Measurements from ENCODE around the gene SLC39A8.

SLC39A8 gene

DNA sequence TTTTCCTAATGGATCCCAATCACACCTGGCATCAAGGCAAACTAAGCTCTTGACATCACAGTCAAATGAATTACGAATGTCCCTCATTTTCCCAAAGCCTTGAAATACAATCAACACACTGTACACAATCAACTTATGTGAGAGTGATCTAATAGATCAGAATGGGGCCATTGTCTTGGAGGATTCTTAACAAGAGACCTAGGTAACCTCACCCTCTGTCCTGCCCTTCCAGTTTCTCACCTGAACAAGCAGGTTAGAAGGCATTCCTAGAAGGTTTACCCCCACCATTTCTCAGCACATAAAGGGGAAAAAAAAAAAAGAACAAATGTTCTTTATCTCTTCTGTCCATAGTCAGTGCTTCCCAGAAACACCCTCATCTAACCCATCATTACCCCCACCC lies 6.3 kb downstream of the SLC39A8 start:
- no peak for DNase-seq

DNA sequence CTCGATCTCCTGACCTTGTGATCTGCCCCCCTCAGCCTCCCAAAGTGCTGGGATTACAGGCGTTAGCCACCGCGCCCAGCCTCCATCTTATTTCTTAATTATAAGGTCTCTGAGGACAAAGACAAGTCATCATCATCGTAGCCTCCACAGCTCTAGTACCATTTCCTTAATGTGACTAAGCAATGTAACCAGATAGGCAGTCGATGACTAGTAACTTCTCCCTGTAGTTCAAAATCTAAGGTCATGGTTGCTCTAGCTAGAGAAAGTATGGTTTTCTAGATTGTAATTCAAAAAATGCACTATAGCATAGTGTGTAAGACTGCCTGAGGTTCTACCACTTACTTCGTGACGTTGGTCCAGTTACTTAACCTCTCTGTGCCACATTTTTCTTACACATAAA lies 6.9 kb downstream of the SLC39A8 start:
- DNase-seq: no peak

DNA sequence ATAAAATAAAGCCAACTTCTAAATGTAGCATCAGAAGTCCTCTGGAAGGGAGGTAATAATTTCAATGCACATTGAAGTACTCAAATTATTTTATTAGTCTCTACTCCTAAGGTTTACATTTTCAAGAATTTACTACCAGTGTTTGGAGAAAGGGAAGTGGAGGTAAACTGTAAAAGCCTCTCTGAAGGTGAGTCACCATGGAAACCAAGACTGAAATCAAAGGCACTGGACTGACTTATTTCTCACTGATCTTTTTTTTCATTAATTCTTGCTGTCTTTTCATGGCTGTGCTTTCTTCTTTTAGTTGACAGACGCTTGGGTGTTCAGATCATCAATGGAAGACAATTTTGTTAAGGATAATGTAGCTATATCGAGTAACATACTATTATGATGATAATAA lies 9.7 kb downstream of the SLC39A8 start:
- DNase-seq: no peak

DNA sequence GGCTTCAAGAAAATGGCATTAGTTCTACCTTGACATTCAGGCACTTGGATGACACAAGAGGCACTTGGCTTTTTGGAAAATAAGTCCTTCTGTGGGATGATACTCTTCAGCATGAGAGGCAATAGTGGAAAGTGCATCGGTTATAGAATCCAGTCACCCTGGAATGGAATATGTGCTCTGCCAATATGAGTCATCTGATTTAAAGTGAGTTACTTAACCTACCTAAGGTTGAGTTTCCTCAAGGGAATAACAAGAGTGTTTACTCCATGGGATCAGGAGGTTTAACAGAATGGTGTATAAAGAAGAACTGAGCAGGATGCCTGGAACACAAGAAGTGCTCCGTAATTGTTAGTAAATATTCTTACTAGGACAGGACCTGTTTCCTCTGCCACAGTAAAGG lies 10.7 kb downstream of the SLC39A8 start:
- DNase-seq: no peak

DNA sequence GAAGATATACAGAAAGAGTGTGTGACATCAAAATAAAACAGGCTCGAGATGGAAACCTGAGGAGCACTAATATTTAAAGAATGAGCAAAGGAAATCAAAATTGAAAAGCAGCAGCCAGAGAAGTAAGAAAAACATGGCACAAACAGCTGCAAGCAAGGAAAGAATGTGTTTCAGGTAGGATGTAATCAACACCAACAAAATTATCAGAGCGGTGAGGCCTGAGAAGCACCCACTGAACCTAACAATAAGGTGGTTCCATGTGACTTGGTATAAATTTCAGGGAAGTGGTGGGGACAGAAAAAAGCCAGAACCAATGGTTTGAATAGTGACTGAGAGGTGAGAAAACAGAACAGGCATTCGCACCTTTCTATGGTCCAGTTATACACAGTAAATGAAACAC lies 11.5 kb downstream of the SLC39A8 start:
- DNase-seq: no peak

- DNase-seq: no peak
Measured at GRCh38 chr4:102328045-102328444, 17.2 kb downstream of the SLC39A8 start.

DNA sequence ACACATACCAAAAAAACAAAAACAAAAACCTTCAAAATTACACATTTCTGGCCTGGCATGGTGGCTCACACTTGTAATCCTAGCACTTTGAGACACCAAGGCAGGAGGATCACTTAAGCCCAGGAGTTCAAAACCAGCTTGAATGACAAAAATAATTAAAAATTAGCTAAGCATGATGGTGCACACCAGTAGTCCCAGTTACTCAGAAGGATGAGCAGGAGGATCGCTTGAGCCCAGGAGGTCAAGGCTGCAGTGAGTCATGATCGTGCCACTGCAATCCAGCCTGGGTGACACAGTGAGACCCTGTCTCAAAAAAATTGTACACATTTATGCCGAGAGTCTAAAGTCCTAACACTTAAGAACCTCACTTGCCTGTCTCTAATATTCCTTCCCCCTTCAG lies 18.3 kb downstream of the SLC39A8 start:
- DNase-seq: no peak

DNA sequence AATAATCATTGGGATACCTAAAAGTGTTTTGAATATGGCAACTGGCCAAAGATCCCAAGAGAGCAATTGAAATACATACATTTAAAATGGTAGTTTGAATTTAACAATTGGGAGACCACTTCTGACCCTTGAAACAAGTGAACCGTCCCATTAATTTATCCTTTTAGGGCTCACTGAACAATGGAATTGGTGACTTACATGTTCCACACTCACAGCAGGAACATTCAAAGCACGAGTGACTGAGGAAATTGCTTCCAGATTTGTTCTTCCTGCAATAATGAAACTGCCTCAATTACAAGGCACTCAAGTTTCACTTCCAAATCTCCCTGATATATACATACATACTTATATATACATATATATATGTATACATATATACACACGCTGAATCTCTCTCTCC lies 20.6 kb downstream of the SLC39A8 start:
- no peak for DNase-seq

DNA sequence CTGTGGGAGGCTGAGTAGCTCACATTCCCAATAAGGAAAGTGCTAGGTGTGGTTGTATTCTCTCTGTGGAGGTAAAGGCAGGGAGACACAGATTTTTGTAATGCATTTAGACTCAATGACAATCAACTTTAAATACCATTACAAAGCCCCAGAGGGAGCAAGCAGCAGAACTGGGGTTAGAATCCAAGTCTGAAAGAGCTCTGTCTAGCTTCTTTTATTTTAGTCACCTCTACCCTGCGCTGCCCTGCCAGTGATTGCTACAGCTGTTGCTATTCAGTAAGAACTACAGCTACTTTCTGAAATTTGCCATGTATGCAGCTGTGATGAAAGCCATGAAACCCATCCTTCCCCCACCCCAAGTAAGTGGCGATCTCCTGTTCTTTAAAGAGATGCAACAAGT lies 22.5 kb downstream of the SLC39A8 start:
- DNase-seq: no peak

GRCh38 chr4:102321260-102321995 lies 23.9 kb downstream of the SLC39A8 start:
- no peak for DNase-seq

GRCh38 chr4:102319594-102319993 lies 25.7 kb downstream of the SLC39A8 start:
- DNase-seq: no peak

- DNase-seq: no peak
Measured at GRCh38 chr4:102318526-102318925, 26.8 kb downstream of the SLC39A8 start.

DNA sequence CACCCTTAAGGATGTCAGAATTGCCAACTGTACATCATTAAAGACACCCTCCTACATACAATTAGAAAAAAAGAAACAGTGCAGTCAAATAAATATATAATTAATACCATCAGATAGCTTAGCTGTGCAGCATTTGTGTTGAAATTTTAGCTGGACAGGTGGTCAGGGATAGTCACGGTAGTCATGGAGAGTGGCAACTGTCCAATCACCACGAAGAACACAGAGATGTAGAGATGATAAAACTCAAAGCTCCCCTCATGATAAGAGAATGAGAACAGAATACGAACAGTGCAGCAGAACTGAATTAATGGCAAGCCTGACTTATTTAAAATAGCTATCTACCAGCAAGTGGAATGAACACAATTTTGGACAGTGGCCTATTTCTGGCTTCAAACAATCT lies 27.2 kb downstream of the SLC39A8 start:
- no peak for DNase-seq

GRCh38 chr4:102317459-102317858 lies 27.8 kb downstream of the SLC39A8 start:
- no peak for DNase-seq

GRCh38 chr4:102316585-102316984 lies 28.7 kb downstream of the SLC39A8 start:
- no peak for DNase-seq

- no peak for DNase-seq
Measured at GRCh38 chr4:102315532-102315931, 29.8 kb downstream of the SLC39A8 start.

GRCh38 chr4:102312417-102312816 lies 32.9 kb downstream of the SLC39A8 start:
- no peak for DNase-seq

DNA sequence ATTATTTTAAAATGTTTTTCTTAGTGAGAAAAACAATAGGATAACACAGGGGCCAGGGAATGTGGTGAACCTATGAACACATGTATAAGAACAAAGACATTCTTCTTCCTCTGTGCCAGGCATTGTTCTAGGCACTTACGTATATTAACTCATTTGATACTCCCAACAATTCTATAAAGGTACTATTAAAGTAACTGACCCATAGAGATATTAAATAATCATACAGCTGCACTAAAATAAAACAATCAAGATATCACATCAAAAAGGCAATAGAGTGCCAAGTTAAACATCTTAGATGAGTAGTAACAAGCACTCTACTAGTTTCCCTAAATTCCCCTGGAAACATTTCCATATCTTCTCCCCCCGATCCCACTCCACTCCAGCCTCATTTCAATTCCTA lies 33.4 kb downstream of the SLC39A8 start:
- DNase-seq: no peak

DNA sequence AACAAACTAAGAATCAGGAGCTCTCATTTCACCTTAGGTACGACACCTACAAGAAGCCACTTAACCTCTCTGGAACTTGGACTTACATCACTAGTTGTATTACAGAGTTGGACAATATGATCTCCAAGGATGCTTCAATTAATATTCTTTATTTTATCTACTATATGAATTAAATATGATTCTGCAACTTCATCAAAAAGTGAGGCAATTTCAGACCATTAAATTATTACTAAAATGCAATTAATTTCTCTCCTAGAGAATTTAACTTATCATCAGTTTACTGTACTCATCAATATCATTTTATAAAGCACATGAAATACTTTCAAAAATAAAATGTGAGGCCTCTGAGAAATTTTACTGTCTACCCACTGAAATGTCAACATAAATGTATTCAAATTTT lies 33.9 kb downstream of the SLC39A8 start:
- DNase-seq: no peak

DNA sequence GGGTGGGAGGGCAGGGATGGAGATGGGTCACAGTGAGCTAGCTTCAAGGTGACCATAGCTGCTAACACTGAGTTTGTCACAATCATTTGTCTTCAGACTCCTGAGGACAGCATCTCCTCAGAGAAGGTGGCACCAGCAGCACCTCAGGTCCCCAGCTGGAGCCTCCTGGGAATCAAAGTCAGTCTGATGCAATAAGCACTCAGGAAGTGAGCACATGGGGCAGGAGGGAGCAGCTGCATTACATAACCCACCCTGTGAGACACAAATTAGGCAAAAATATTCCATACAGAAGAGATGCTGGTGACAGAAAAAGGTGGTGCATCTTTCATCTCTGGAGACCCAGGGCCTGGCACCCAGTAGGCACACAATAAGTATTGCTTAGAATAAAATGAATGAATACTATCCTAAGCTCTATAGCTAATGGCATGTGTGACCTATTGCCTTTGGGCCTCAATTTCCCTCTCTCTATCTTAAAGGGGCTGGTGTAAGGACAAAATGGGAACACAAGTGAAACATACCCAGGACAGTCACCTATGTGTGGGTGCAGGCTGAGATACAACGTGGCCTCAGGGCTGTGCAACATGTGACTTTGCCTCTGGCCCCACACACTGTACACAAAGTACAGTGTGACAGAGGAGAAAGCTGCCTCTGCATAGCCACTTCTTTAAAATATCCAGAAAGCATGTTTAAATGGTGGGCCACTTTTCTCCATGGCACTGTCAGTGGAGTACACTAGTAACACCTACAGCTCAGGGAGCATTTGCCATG lies 37.1 kb downstream of the SLC39A8 start:
- DNase-seq: no peak

DNA sequence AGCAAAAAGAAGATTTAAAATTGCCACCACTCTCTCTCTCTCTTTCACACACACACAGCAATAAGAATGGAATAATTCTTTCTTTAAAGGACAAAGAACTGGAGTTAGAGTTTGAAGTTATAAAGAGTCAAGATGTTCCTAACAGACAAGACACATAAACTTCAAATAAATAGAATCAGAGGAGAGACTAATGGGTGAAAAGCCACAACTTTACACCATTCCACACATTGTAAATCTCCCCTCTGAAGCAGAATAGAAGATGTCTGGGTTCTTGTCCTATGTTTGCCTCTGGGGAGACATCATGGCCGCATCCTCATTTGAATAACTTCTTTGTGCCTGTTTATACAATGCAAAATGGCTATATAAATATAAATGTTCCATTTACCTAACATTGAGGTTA lies 39.6 kb downstream of the SLC39A8 start:
- DNase-seq: no peak

GRCh38 chr4:102302762-102303161 lies 42.5 kb downstream of the SLC39A8 start:
- no peak for DNase-seq

DNA sequence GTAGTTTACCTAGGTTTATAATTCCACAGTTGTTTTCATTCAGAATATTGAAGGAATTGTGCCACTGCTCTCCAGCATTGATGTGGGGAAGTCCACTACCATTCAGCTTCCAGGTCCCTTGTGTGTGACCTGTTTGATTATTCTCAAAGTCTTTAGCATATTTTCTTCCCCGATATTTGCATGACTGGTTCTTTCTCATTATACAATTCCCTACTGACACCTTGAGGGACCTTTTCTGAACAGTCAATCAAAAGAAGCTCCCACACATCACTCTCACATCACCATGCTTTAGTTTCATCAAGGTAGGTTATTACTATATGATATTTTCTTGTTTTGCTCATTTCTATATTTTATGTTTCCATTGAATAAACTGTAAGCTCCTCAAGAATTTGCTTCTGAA lies 44.1 kb downstream of the SLC39A8 start:
- DNase-seq: no peak

- peak; percentile 12 for DNase-seq
Measured at GRCh38 chr4:102299354-102300107, 45.8 kb downstream of the SLC39A8 start.
